Middle frontal gyrus (tissue), 1 donor: ENCODE results near the gene FOXF1.
A peak's percentile ranks its signal among the peaks of the same experiment; 100 is the strongest.

Source experiments
- DNase-seq: peaks from one replicate; pipeline ENCODE4 v3.0.0-alpha.2; 2015; ENCODE audit warnings: low spot score; ENCODE audit errors: extremely low spot score

Gene FOXF1

GRCh38 chr16:86556576-86556975, 46.2 kb downstream of the FOXF1 start:
- DNase-seq: no peak

GRCh38 chr16:86557587-86557986, 47.3 kb downstream of the FOXF1 start:
- no peak for DNase-seq

GRCh38 chr16:86558355-86559193, 48.2 kb downstream of the FOXF1 start:
- no peak for DNase-seq

- DNase-seq: no peak
Measured at GRCh38 chr16:86559802-86560305, 49.5 kb downstream of the FOXF1 start.

GRCh38 chr16:86562356-86562755, 52.0 kb downstream of the FOXF1 start:
- DNase-seq: no peak

- DNase-seq: peak; percentile 84
Measured at GRCh38 chr16:86563469-86564345, 53.4 kb downstream of the FOXF1 start.
